ENCODE data around the gene TSKU. TPM values are rescaled to one million over a fixed set of nuclear protein-coding genes. Genes with fewer than 3 reads are reported as not detected.
A peak's percentile ranks its signal among the peaks of the same experiment; 100 is the strongest.

The TSKU gene
- total and polyA plus RNA-seq, 9 of the 15 experiments (the other 6 are each of a cell fraction or from before 2014, with no cell fraction given): 0.60 to 11.9 (median 8.4) TPM

- Histone ChIP-seq H4K20me1 (replicated peaks; ENCODE audit: control insufficient read depth, insufficient read depth, low read length) (no peaks in the 10 kb centered on the region), H3K4me1 (replicated peaks in 1 of 2; ENCODE audit: control insufficient read depth in 2 of 2, insufficient read depth in 2 of 2, low read length in 2 of 2) (peaks cover 9 to 13% of the 10 kb centered on the region in 2 experiments), H3K79me2 (ENCODE audit: control insufficient read depth, insufficient read depth, low read length) (no peaks in the 10 kb centered on the region), H3K4me2 (ENCODE audit: insufficient read depth, low read length) (no peak overlapping the region), H3K36me3 (ENCODE audit: control insufficient read depth, insufficient read depth, low read length) (no peaks in the 10 kb centered on the region), H3K9ac (ENCODE audit: insufficient read depth in 1 of 2, low read depth in 2 of 2, low read length in 2 of 2) (no peak overlapping the region), H3K4me3 (no peak overlapping the region), H3K27me3 (ENCODE audit: control insufficient read depth in 2 of 2, insufficient read depth in 2 of 2, low read length in 2 of 2) (no peaks in the 10 kb centered on the region), H3K9me3 (replicated peaks; ENCODE audit: control insufficient read depth, insufficient read depth, low read depth, low read length) (no peaks in the 10 kb centered on the region), H2AFZ (ENCODE audit: low read depth, low read length) (no peak overlapping the region), H3K27ac (ENCODE audit: extremely low read depth, low read depth, low read length) (no peak overlapping the region), H3K9me1 (ENCODE audit: control insufficient read depth, insufficient read depth, low read length) (no peaks in the 10 kb centered on the region)
- no peak for DNase-seq (ENCODE audit: extremely low read depth in 1 of 4, low spot score in 3 of 4)
- ChIA-PET CTCF (ENCODE audit: low intra/inter-chr PET ratio) (no interaction called here), POLR2A (interaction anchor here (1.0 to 1.1 kb wide), 2 partner anchors 20 to 21 kb away, joined by 3 read pairs; no protein-coding TSS in a partner anchor)
- in situ Hi-C loops (cut with MboI) (no loop called here), intact Hi-C loops (cut with micrococcal nuclease) (no loop called here)
- ATAC-seq: peak; percentile 15; the same call in 1 of the 3 replicates
- BruUV-seq (replicated peaks): no TSS peak
- no peak for FAIRE-seq
- 18% methylated on average over 7 of the region's 7 CpGs for WGBS (ENCODE audit: insufficient coverage, low coverage, missing lambda C conversion rate)
- TF ChIP-seq ZNF23 (CRISPR knock-in tag; IDR thresholded peaks at IDR 0.05): no peak
- no peak for TF ChIP-seq HDAC8 (tag; IDR thresholded peaks at IDR 0.05)
- TF ChIP-seq ERF (CRISPR knock-in tag; IDR thresholded peaks at IDR 0.05): no peak
- no peak for TF ChIP-seq ZBTB17 (CRISPR knock-in tag; IDR thresholded peaks at IDR 0.05)
- TF ChIP-seq KDM5B (IDR thresholded peaks at IDR 0.05; ENCODE audit: insufficient replicate concordance, low read depth, low read length): no peak
- TF ChIP-seq RBBP5 (IDR thresholded peaks at IDR 0.05; ENCODE audit: borderline replicate concordance, insufficient read depth, low read length, poor library complexity, severe bottlenecking): no peak
- no peak for TF ChIP-seq C11orf30 (IDR thresholded peaks at IDR 0.05; ENCODE audit: low read depth)
- no peak for TF ChIP-seq CBX8 (IDR thresholded peaks at IDR 0.05; ENCODE audit: borderline replicate concordance, extremely low read depth, low read depth, low read length, poor library complexity, severe bottlenecking)
- no peak for TF ChIP-seq TEAD2 (tag; IDR thresholded peaks at IDR 0.05)
- no peak for TF ChIP-seq ZNF140 (CRISPR knock-in tag; IDR thresholded peaks at IDR 0.05)
- TF ChIP-seq CSDE1 (IDR thresholded peaks at IDR 0.05): no peak
- TF ChIP-seq EGR1 (conservative IDR thresholded peaks at IDR 0.05): no peak
- TF ChIP-seq SOX6 (IDR thresholded peaks at IDR 0.05): no peak
- no peak for TF ChIP-seq ZNF12 (CRISPR knock-in tag; IDR thresholded peaks at IDR 0.05)
- no peak for TF ChIP-seq EZH2 (IDR thresholded peaks at IDR 0.05; ENCODE audit: borderline replicate concordance, low read depth, low read length)
- TF ChIP-seq GATAD2B (IDR thresholded peaks at IDR 0.05; ENCODE audit: borderline replicate concordance): no peak
Measured at GRCh38 chr11:76768088-76768908, 14.9 kb upstream of the TSKU start.

Data from K562 (cell line).